ENCODE data around the gene BTRC.
"Not testable (repeated sequence)": the region's sequence is repeated elsewhere in the genome, so short reads cannot be mapped to it uniquely, and the experiment has no call there.

BTRC gene

GRCh38 chr10:101367569-101368453, 13.8 kb downstream of the BTRC start:
- no peak for TF ChIP-seq CTCF (IDR thresholded peaks at IDR 0.05; ENCODE audit: extremely low read depth, insufficient read depth, missing control alignments)
- DNase-seq (ENCODE audit: low spot score) = no peak
- in situ Hi-C loops (cut with MboI; ENCODE audit: low pct_unique_long_range_greater_than_20kb, low sequenced_read_pairs, unreplicated experiment) = no loop called here

GRCh38 chr10:101373063-101373462, 19.1 kb downstream of the BTRC start:
- TF ChIP-seq CTCF (IDR thresholded peaks at IDR 0.05; ENCODE audit: extremely low read depth, insufficient read depth, missing control alignments) = no peak
- in situ Hi-C loops (cut with MboI; ENCODE audit: low pct_unique_long_range_greater_than_20kb, low sequenced_read_pairs, unreplicated experiment) = no loop called here

GRCh38 chr10:101373993-101374392, 20.0 kb downstream of the BTRC start:
- DNase-seq (ENCODE audit: low spot score); in situ Hi-C loops (cut with MboI; ENCODE audit: low pct_unique_long_range_greater_than_20kb, low sequenced_read_pairs, unreplicated experiment): not testable (repeated sequence)

More at GRCh38 chr10:101373063-101373462, 19.1 kb downstream of the BTRC start:
- no peak for DNase-seq (ENCODE audit: low spot score)

- in situ Hi-C loops (cut with MboI; ENCODE audit: low pct_unique_long_range_greater_than_20kb, low sequenced_read_pairs, unreplicated experiment) = no loop called here
- no peak for DNase-seq (ENCODE audit: low spot score)
- TF ChIP-seq CTCF (IDR thresholded peaks at IDR 0.05; ENCODE audit: extremely low read depth, insufficient read depth, missing control alignments) = no peak
Measured at GRCh38 chr10:101375076-101375475, 21.1 kb downstream of the BTRC start.

- no peak for DNase-seq (ENCODE audit: low spot score)
- in situ Hi-C loops (cut with MboI; ENCODE audit: low pct_unique_long_range_greater_than_20kb, low sequenced_read_pairs, unreplicated experiment) = no loop called here
- no peak for TF ChIP-seq CTCF (IDR thresholded peaks at IDR 0.05; ENCODE audit: extremely low read depth, insufficient read depth, missing control alignments)
Measured at GRCh38 chr10:101379663-101380352, 25.8 kb downstream of the BTRC start.

GRCh38 chr10:101380353-101381017, 26.5 kb downstream of the BTRC start:
- DNase-seq (ENCODE audit: low spot score) = no peak
- TF ChIP-seq CTCF (IDR thresholded peaks at IDR 0.05; ENCODE audit: extremely low read depth, insufficient read depth, missing control alignments) = no peak
- in situ Hi-C loops (cut with MboI; ENCODE audit: low pct_unique_long_range_greater_than_20kb, low sequenced_read_pairs, unreplicated experiment) = no loop called here

Data from GM13977 (cell line).